Measurements from ENCODE around the gene RSL1D1. TPM values are rescaled to one million over a fixed set of nuclear protein-coding genes. Genes with fewer than 3 reads are reported as not detected.

Gene RSL1D1
- total and polyA plus RNA-seq, 2 of the 8 experiments (the other 6 are each of a cell fraction or from before 2014, with no cell fraction given): 41.3 to 292 TPM

- Histone ChIP-seq H3K23ac (ENCODE audit: insufficient read length) (no peak overlapping the region), H3K4me2 (ENCODE audit: insufficient read depth in 1 of 2, low read depth in 2 of 2, low read length in 2 of 2) (no peak overlapping the region), H4K8ac (ENCODE audit: extremely low read depth, insufficient read depth, low read length) (no peak overlapping the region), H2BK15ac (ENCODE audit: low read length) (no peak overlapping the region), H3K9ac (replicated peaks in 1 of 4; ENCODE audit: extremely low read depth in 1 of 4, low read depth in 3 of 4, low read length in 3 of 4) (no peak overlapping the region), H2AK5ac (ENCODE audit: low read depth, low read length) (no peak overlapping the region), H3K4me1 (replicated peaks in 1 of 4; ENCODE audit: control insufficient read depth in 3 of 4, insufficient read depth in 4 of 4, low read length in 3 of 4) (no peaks in the 10 kb centered on the region), H3K9me3 (ENCODE audit: insufficient read depth in 2 of 2, low read depth in 1 of 2, low read length in 1 of 2) (no peaks in the 10 kb centered on the region), H2BK12ac (ENCODE audit: low read depth, low read length) (no peak overlapping the region), H3K27ac (ENCODE audit: low read depth, low read length) (no peak overlapping the region), H3K18ac (ENCODE audit: extremely low read depth, low read length) (no peak overlapping the region), H3K23me2 (ENCODE audit: low read depth, low read length) (no peaks in the 10 kb centered on the region), H4K5ac (ENCODE audit: insufficient read length, low read depth, low read length) (no peak overlapping the region), H4K20me1 (replicated peaks in 1 of 2; ENCODE audit: control insufficient read depth in 1 of 2, insufficient read depth in 2 of 2, low read length in 2 of 2) (no peaks in the 10 kb centered on the region), H3K79me1 (ENCODE audit: low read depth, low read length) (no peaks in the 10 kb centered on the region), H3K4ac (replicated peaks; ENCODE audit: insufficient read length, low read depth, low read length) (no peak overlapping the region), H3K56ac (replicated peaks; ENCODE audit: insufficient read length, low read depth, low read length) (no peak overlapping the region), H4K91ac (replicated peaks; ENCODE audit: insufficient read length, low read length) (no peak overlapping the region), H2BK5ac (ENCODE audit: low read depth, low read length) (no peak overlapping the region), H3K36me3 (ENCODE audit: control insufficient read depth in 2 of 4, insufficient read depth in 4 of 4, low read length in 3 of 4) (peaks cover 17 to 67% (median 53%) of the 10 kb centered on the region in 4 experiments), H3K79me2 (ENCODE audit: control insufficient read depth in 1 of 2, insufficient read depth in 2 of 2, low read length in 2 of 2) (no peaks in the 10 kb centered on the region), H2AFZ (ENCODE audit: low read length) (no peak overlapping the region), H3K4me3 (ENCODE audit: extremely low read depth in 1 of 4, insufficient read depth in 2 of 4, low read depth in 3 of 4, low read length in 4 of 4) (no peak overlapping the region), H3K14ac (ENCODE audit: insufficient read length) (no peak overlapping the region), H3K27me3 (replicated peaks in 1 of 4; ENCODE audit: control insufficient read depth in 3 of 4, extremely low read depth in 1 of 4, insufficient read depth in 3 of 4, low read length in 3 of 4) (no peaks in the 10 kb centered on the region), H2BK20ac (ENCODE audit: low read length) (no peak overlapping the region), H2BK120ac (replicated peaks; ENCODE audit: low read depth, low read length) (no peak overlapping the region)
- DNase-seq (ENCODE audit: low read depth in 1 of 2, low spot score in 2 of 2) (no peak), FAIRE-seq (no peak)
- ChIA-PET CTCF (ENCODE audit: partially characterized antibody) (interaction anchor here (0.6 to 1.2 kb wide), 3 partner anchors 13 to 292 kb away, joined by 3 to 4 read pairs (median 4); no protein-coding TSS in a partner anchor), POLR2A (ENCODE audit: partially characterized antibody) (no interaction called here)
- no peak for TF ChIP-seq POLR2A (IDR thresholded peaks at IDR 0.05; ENCODE audit: control extremely low read depth in 1 of 2, low read depth in 2 of 2, low read length in 2 of 2)
- TF ChIP-seq KDM1A (IDR thresholded peaks at IDR 0.05; ENCODE audit: borderline replicate concordance, low read length): no peak
- TF ChIP-seq, protein P1, sequence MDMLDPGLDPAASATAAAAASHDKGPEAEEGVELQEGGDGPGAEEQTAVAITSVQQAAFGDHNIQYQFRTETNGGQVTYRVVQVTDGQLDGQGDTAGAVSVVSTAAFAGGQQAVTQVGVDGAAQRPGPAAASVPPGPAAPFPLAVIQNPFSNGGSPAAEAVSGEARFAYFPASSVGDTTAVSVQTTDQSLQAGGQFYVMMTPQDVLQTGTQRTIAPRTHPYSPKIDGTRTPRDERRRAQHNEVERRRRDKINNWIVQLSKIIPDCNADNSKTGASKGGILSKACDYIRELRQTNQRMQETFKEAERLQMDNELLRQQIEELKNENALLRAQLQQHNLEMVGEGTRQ (IDR thresholded peaks at IDR 0.05; ENCODE audit: low read length): no peak
- TF ChIP-seq MAX (IDR thresholded peaks at IDR 0.05): no peak
- no peak for TF ChIP-seq JUND (IDR thresholded peaks at IDR 0.05; ENCODE audit: low read length)
- no peak for TF ChIP-seq POU5F1 (IDR thresholded peaks at IDR 0.05; ENCODE audit: low read depth, low read length)
- no peak for TF ChIP-seq TEAD4 (IDR thresholded peaks at IDR 0.05; ENCODE audit: low read depth, low read length)
- 95% methylated on average over 5 of the region's 5 CpGs; no CpG with 5 or more reads in 1 of the 2 experiments for WGBS, 2 experiments (ENCODE audit: extremely low coverage in 1 of 2, insufficient coverage in 1 of 2, insufficient read length in 1 of 2, insufficient replicate concordance in 2 of 2, low coverage in 1 of 2, low lambda C conversion rate in 2 of 2, missing lambda C conversion rate in 1 of 2)
Observed at GRCh38 chr16:11884035-11884434, 32.7 kb upstream of the RSL1D1 start.

All from H1 (cell line).